IMR-90 (cell line): Measurements from ENCODE around the gene R3HDM2. TPM values are rescaled to one million over a fixed set of nuclear protein-coding genes. Genes with fewer than 3 reads are reported as not detected.

Experiments
- ATAC-seq: fragments of 200-7000 bp; cut with Tn5 transposase; 2 replicates; pipeline ENCODE4 v1.9.1; 2020; ENCODE audit warnings: low read depth, mild to moderate bottlenecking, moderate library complexity
- BruUV-seq: library from RNA; stranded (reverse); fragments of 400-500 nt; replicated peaks from 2 replicates; lab custom pipeline; 2021; lab: Mats Ljungman, UMichigan
- CTCF ChIA-PET: fragments of 300-600 bp; formaldehyde crosslinking; extraction: SDS; loops from one replicate; lab custom pipeline; 2021; ENCODE audit warnings: antibody characterized with exemption; lab: Yijun Ruan, JAX
- POLR2A ChIA-PET: fragments of 300-600 bp; sonication (Branson Sonifier 250); formaldehyde crosslinking; loops from one replicate; lab custom pipeline; 2022; ENCODE audit warnings: antibody characterized with exemption; ENCODE audit not compliant: unreplicated experiment; lab: Charles Lee
- DNase-seq: peaks from one replicate; pipeline ENCODE4 v3.0.0; 2013
- H2AFZ ChIP-seq: replicated peaks from 2 replicates; pipeline ENCODE3; 2013; ENCODE audit warnings: low read length, mild to moderate bottlenecking; ENCODE audit not compliant: poor library complexity
- H2AK5ac ChIP-seq: 2 replicates; pipeline ENCODE4 v1.6.1; 2013; ENCODE audit warnings: low read depth, low read length, inconsistent platforms
- H2AK9ac ChIP-seq: replicated peaks from 2 replicates; pipeline ENCODE3; 2013; ENCODE audit warnings: mild to moderate bottlenecking, low read depth, low read length, moderate library complexity; ENCODE audit not compliant: poor library complexity
- H2BK120ac ChIP-seq: 2 replicates; pipeline ENCODE4 v1.6.1; 2013; ENCODE audit warnings: low read depth, low read length, inconsistent platforms
- H2BK15ac ChIP-seq: 3 replicates; pipeline ENCODE4 v1.6.1; 2013; ENCODE audit warnings: low read depth, low read length, inconsistent platforms
- H2BK20ac ChIP-seq: 2 replicates; pipeline ENCODE4 v1.6.1; 2013; ENCODE audit warnings: low read depth, mild to moderate bottlenecking, inconsistent platforms, low read length, moderate library complexity
- H2BK5ac ChIP-seq: 2 replicates; pipeline ENCODE4 v1.6.1; 2013; ENCODE audit warnings: mild to moderate bottlenecking, low read depth, low read length, inconsistent platforms; ENCODE audit not compliant: poor library complexity, severe bottlenecking
- H3K14ac ChIP-seq: replicated peaks from 2 replicates; pipeline ENCODE4 v1.6.1; 2013; ENCODE audit warnings: low read depth, low read length, inconsistent platforms
- H3K18ac ChIP-seq: 2 replicates; pipeline ENCODE4 v1.6.1; 2013; ENCODE audit warnings: low read depth, low read length, control low read depth
- H3K23ac ChIP-seq: 2 replicates; pipeline ENCODE4 v1.6.1; 2013; ENCODE audit warnings: low read depth, low read length, inconsistent platforms
- H3K27ac ChIP-seq: 2 replicates; pipeline ENCODE4 v1.5.1; 2013; ENCODE audit warnings: mild to moderate bottlenecking, control low read depth, low read length; ENCODE audit not compliant: insufficient read depth
- H3K27me3 ChIP-seq: 2 replicates; pipeline ENCODE4 v1.6.1; 2013; ENCODE audit warnings: low read length; ENCODE audit not compliant: control insufficient read depth, insufficient read depth
- H3K36me3 ChIP-seq: 2 replicates; pipeline ENCODE4 v1.6.1; 2013; ENCODE audit warnings: low read length, mixed read lengths; ENCODE audit not compliant: control insufficient read depth, insufficient read depth
- H3K4ac ChIP-seq: 2 replicates; pipeline ENCODE4 v1.6.1; 2013; ENCODE audit warnings: low read depth, low read length, inconsistent platforms
- H3K4me1 ChIP-seq: 2 replicates; pipeline ENCODE4 v1.6.1; 2013; ENCODE audit warnings: low read length, mixed read lengths; ENCODE audit not compliant: control insufficient read depth, insufficient read depth
- H3K4me2 ChIP-seq: 2 replicates; pipeline ENCODE4 v1.6.1; 2013; ENCODE audit warnings: low read depth, mild to moderate bottlenecking, control low read depth, low read length, moderate library complexity
- H3K4me3 ChIP-seq: 2 replicates; pipeline ENCODE4 v1.5.1; 2013; ENCODE audit warnings: low read depth, mild to moderate bottlenecking, control low read depth, low read length, moderate library complexity; ENCODE audit not compliant: insufficient read depth
- H3K56ac ChIP-seq: 2 replicates; pipeline ENCODE4 v1.6.1; 2013; ENCODE audit warnings: low read length, inconsistent platforms; ENCODE audit not compliant: insufficient read depth; ENCODE audit errors: extremely low read depth
- H3K79me1 ChIP-seq, 2 experiments: 2 replicates each; pipeline ENCODE4 v1.6.1; 2013; ENCODE audit warnings: low read length in 2 of 2, inconsistent platforms in 1 of 2, low read depth in 1 of 2
- H3K9ac ChIP-seq: 2 replicates; pipeline ENCODE4 v1.6.1; 2013; ENCODE audit warnings: low read depth, low read length, control low read depth
- H3K9me1 ChIP-seq: 2 replicates; pipeline ENCODE4 v1.6.1; 2013; ENCODE audit warnings: low read length, inconsistent platforms; ENCODE audit not compliant: insufficient read depth
- H3K9me3 ChIP-seq: 2 replicates; pipeline ENCODE4 v1.6.1; 2013; ENCODE audit warnings: low read length; ENCODE audit not compliant: control insufficient read depth, insufficient read depth
- H4K20me1 ChIP-seq: 2 replicates; pipeline ENCODE4 v1.6.1; 2013; ENCODE audit warnings: low read length, inconsistent platforms; ENCODE audit not compliant: insufficient read depth
- H4K5ac ChIP-seq: 2 replicates; pipeline ENCODE4 v1.6.1; 2013; ENCODE audit warnings: mild to moderate bottlenecking, low read depth, low read length, control low read depth
- H4K8ac ChIP-seq, 2 experiments: 2 replicates each; pipeline ENCODE4 v1.6.1; 2013; ENCODE audit warnings: low read depth in 2 of 2, low read length in 2 of 2, control low read depth in 1 of 2, inconsistent platforms in 1 of 2
- H4K91ac ChIP-seq: 2 replicates; pipeline ENCODE4 v1.6.1; 2013; ENCODE audit warnings: low read depth, low read length, inconsistent platforms; ENCODE audit not compliant: insufficient read depth
- BHLHE40 ChIP-seq: fragments of 150-350 bp; IDR thresholded peaks from 2 replicates; pipeline ENCODE4 v1.6.1; 2016; ENCODE audit warnings: mild to moderate bottlenecking, low read depth, low read length
- CEBPB ChIP-seq: IDR thresholded peaks from 2 replicates; pipeline ENCODE4 v1.6.1; 2012; ENCODE audit warnings: low read depth, low read length, improper control_type of control experiment
- CTCF ChIP-seq: conservative IDR thresholded peaks from 2 replicates; pipeline ENCODE4 v1.5.1; 2012; ENCODE audit warnings: mild to moderate bottlenecking, low read depth, low read length, improper control_type of control experiment
- ELK1 ChIP-seq: fragments of 150-350 bp; IDR thresholded peaks from 2 replicates; pipeline ENCODE4 v1.6.1; 2016; ENCODE audit warnings: low read depth, mild to moderate bottlenecking, low read length, moderate library complexity, borderline replicate concordance
- FOS ChIP-seq: fragments of 150-350 bp; IDR thresholded peaks from 2 replicates; pipeline ENCODE4 v1.6.1; 2016; ENCODE audit warnings: low read depth, low read length
- MAFK ChIP-seq: IDR thresholded peaks from 2 replicates; pipeline ENCODE4 v1.6.1; 2012; ENCODE audit warnings: low read depth, low read length, improper control_type of control experiment
- MAZ ChIP-seq: IDR thresholded peaks from 2 replicates; pipeline ENCODE4 v1.6.1; 2012; ENCODE audit warnings: low read depth, mild to moderate bottlenecking, low read length, improper control_type of control experiment, moderate library complexity, borderline replicate concordance
- MXI1 ChIP-seq: IDR thresholded peaks from 2 replicates; pipeline ENCODE4 v1.6.1; 2012; ENCODE audit warnings: low read depth, mild to moderate bottlenecking, low read length, moderate library complexity, borderline replicate concordance
- POLR2A ChIP-seq: IDR thresholded peaks from 2 replicates; pipeline ENCODE4 v1.6.1; 2012; ENCODE audit warnings: mild to moderate bottlenecking, low read depth, low read length
- RAD21 ChIP-seq: IDR thresholded peaks from 2 replicates; pipeline ENCODE4 v1.6.1; 2012; ENCODE audit warnings: low read length, improper control_type of control experiment
- RCOR1 ChIP-seq: IDR thresholded peaks from 2 replicates; pipeline ENCODE4 v1.6.1; 2012; ENCODE audit warnings: mild to moderate bottlenecking, low read length, improper control_type of control experiment; ENCODE audit not compliant: insufficient replicate concordance
- SMC3 ChIP-seq: fragments of 150-350 bp; IDR thresholded peaks from 2 replicates; pipeline ENCODE4 v1.6.1; 2016; ENCODE audit warnings: low read depth, mild to moderate bottlenecking, antibody characterized with exemption, low read length, moderate library complexity
- USF2 ChIP-seq: fragments of 150-350 bp; IDR thresholded peaks from 2 replicates; pipeline ENCODE4 v1.6.1; 2017; ENCODE audit warnings: mild to moderate bottlenecking, antibody characterized with exemption, low read length, low read depth
- WGBS, 2 experiments: methylation state at CpG; one replicate each; pipeline versions ENCODE4 v1.1.5 to v1.1.7; 2013; ENCODE audit warnings: missing lambda C conversion rate in 2 of 2; ENCODE audit not compliant: insufficient read length in 1 of 2; ENCODE audit errors: extremely low coverage in 2 of 2; 5-methylcytosine and 5-hydroxymethylcytosine counted together
- dilution Hi-C: fragments of 300-500 bp; cut with HindIII; formaldehyde crosslinking; loops from one replicate; pipeline ENCODE4 v1.14.3; 2018; ENCODE audit warnings: low sequenced_read_pairs; ENCODE audit not compliant: unreplicated experiment
- in situ Hi-C: fragments of 300-500 bp; cut with MboI; formaldehyde crosslinking; loops from 3 replicates; pipeline ENCODE4 v1.14.3; 2019; ENCODE audit warnings: low sequenced_read_pairs, inconsistent platforms, mixed read lengths
- intact Hi-C: fragments of 100-400 bp; cut with micrococcal nuclease; formaldehyde crosslinking; loops from 2 replicates; pipeline ENCODE4 v1.10.0; 2022
- polyA plus RNA-seq, 3 experiments: library from polyadenylated mRNA; depleted of rRNA; stranded (reverse); fragments of >200 nt; gene quantifications; 2 replicates each; pipeline ENCODE4 v1.2.3, GENCODE V29; 2012; ENCODE audit warnings: low replicate concordance in 1 of 3
- total RNA-seq: library from RNA; depleted of rRNA; stranded (reverse); fragments of >200 nt; gene quantifications from 2 replicates; pipeline ENCODE4 v1.2.3, GENCODE V29; 2012

R3HDM2 gene
- total and polyA plus RNA-seq, 2 of the 4 experiments (the other 2 are of a cell fraction): 7.5 to 28.4 TPM

GRCh38 chr12:57343703-57344378 lies 87.0 kb downstream of the R3HDM2 start:
- Histone ChIP-seq H3K9ac (no peak overlapping the region), H3K4me2 (no peak overlapping the region), H3K18ac (no peak overlapping the region), H4K91ac (no peak overlapping the region), H3K27ac (no peak overlapping the region), H3K4ac (no peak overlapping the region), H4K8ac (no peak overlapping the region), H3K9me1 (no peaks in the 10 kb centered on the region), H2AK9ac (no peak overlapping the region), H2BK5ac (no peak overlapping the region), H3K36me3 (no peaks in the 10 kb centered on the region), H3K27me3 (no peaks in the 10 kb centered on the region), H3K14ac (no peak overlapping the region), H2BK120ac (no peak overlapping the region), H3K23ac (no peak overlapping the region), H3K79me1 (peaks cover 6 to 7% of the 10 kb centered on the region in 2 experiments; a peak in 2 of 4 replicates), H2AFZ (no peak overlapping the region), H2BK20ac (no peak overlapping the region), H3K4me3 (no peak overlapping the region), H4K20me1 (no peaks in the 10 kb centered on the region), H2BK15ac (no peak overlapping the region), H2AK5ac (no peak overlapping the region), H3K9me3 (no peaks in the 10 kb centered on the region), H3K56ac (no peak overlapping the region), H3K4me1 (peaks cover 4% of the 10 kb centered on the region; the same call in 1 of the 2 replicates), H4K5ac (no peak overlapping the region)
- intact Hi-C loops (no loop called here), dilution Hi-C loops (no loop called here), in situ Hi-C loops (no loop called here)
- ChIA-PET CTCF (no interaction called here), POLR2A (no interaction called here)
- no peak for TF ChIP-seq ELK1
- TF ChIP-seq CEBPB: no peak
- TF ChIP-seq RAD21: no peak
- TF ChIP-seq RCOR1: no peak
- no peak for TF ChIP-seq SMC3
- no peak for TF ChIP-seq FOS
- no peak for TF ChIP-seq MAZ
- no peak for TF ChIP-seq BHLHE40
- TF ChIP-seq MAFK: no peak
- TF ChIP-seq POLR2A: no peak
- no peak for TF ChIP-seq MXI1
- TF ChIP-seq USF2: no peak
- no peak for TF ChIP-seq CTCF
- ATAC-seq (no peak), DNase-seq (no peak)
- no CpG with 5 or more reads among the region's 7 CpGs for WGBS, 2 experiments
- no TSS peak for BruUV-seq
